ENCODE data around the gene DCLRE1A.

Gene DCLRE1A

GRCh38 chr10:113854761-113855588, 1.1 kb upstream of the DCLRE1A start (continued):
- TF ChIP-seq ZNF18 (tag by site-specific recombination; IDR thresholded peaks at IDR 0.05) (no peak), ZNF146 (tag by site-specific recombination; IDR thresholded peaks at IDR 0.05) (no peak), KLF17 (tag by site-specific recombination; IDR thresholded peaks at IDR 0.05) (no peak), ZNF548 (tag by site-specific recombination; IDR thresholded peaks at IDR 0.05) (no peak), ZFP69B (tag by site-specific recombination; IDR thresholded peaks at IDR 0.05) (no peak), ZSCAN5A (tag by site-specific recombination; IDR thresholded peaks at IDR 0.05) (no peak; the same call in 1 of the 2 replicates), ZNF112 (tag by site-specific recombination; IDR thresholded peaks at IDR 0.05) (no peak), AEBP2 (tag by site-specific recombination; IDR thresholded peaks at IDR 0.05; ENCODE audit: borderline replicate concordance) (no peak), ZNF37A (tag by site-specific recombination; IDR thresholded peaks at IDR 0.05) (no peak), ZNF629 (tag by site-specific recombination; IDR thresholded peaks at IDR 0.05) (no peak), HOXD13 (CRISPR knock-in tag; IDR thresholded peaks at IDR 0.05; ENCODE audit: borderline replicate concordance) (no peak), ZNF571 (tag by site-specific recombination; IDR thresholded peaks at IDR 0.05) (no peak), ZNF658 (tag by site-specific recombination; IDR thresholded peaks at IDR 0.05) (no peak), ZFHX2 (tag by site-specific recombination; conservative IDR thresholded peaks at IDR 0.05) (no peak), ZNF664 (tag by site-specific recombination; IDR thresholded peaks at IDR 0.05) (no peak), ZNF341 (tag by site-specific recombination; IDR thresholded peaks at IDR 0.05; ENCODE audit: low read depth) (peak; percentile 58), ZNF701 (tag by site-specific recombination; IDR thresholded peaks at IDR 0.05) (no peak), ZNF292 (tag by site-specific recombination; IDR thresholded peaks at IDR 0.05; ENCODE audit: borderline replicate concordance, low read depth) (no peak), ZNF585B (tag by site-specific recombination; IDR thresholded peaks at IDR 0.05) (no peak), ZNF23 (tag by site-specific recombination; IDR thresholded peaks at IDR 0.05; ENCODE audit: borderline replicate concordance) (no peak), ELK4 (IDR thresholded peaks at IDR 0.05; ENCODE audit: borderline replicate concordance, low read depth, low read length) (peak; percentile 43; the same call in 1 of the 2 replicates), MZF1 (tag by site-specific recombination; IDR thresholded peaks at IDR 0.05; ENCODE audit: borderline replicate concordance) (0 out of 2 replicates have a peak, but pooled peaks have one; percentile 15), ZNF302 (tag by site-specific recombination; IDR thresholded peaks at IDR 0.05; ENCODE audit: low read depth) (no peak), ZNF335 (tag by site-specific recombination; conservative IDR thresholded peaks at IDR 0.05) (peak; percentile 71), ZNF155 (tag by site-specific recombination; IDR thresholded peaks at IDR 0.05) (no peak), ZNF704 (tag by site-specific recombination; IDR thresholded peaks at IDR 0.05) (no peak), CTCF (tag by site-specific recombination; IDR thresholded peaks at IDR 0.05) (peak; percentile 77), PRDM1 (tag by site-specific recombination; IDR thresholded peaks at IDR 0.05) (no peak), ZNF26 (tag by site-specific recombination; IDR thresholded peaks at IDR 0.05) (no peak)
